K562 (cell line): Measurements from ENCODE around the gene EHD3. TPM values are rescaled to one million over a fixed set of nuclear protein-coding genes. Genes with fewer than 3 reads are reported as not detected.

ENCODE experiments used
- AFF1 ChIP-seq, 2 experiments: fragments of 450-650 bp; IDR thresholded peaks; 2 replicates each; pipeline ENCODE4 v1.6.1; 2018; ENCODE audit warnings: mild to moderate bottlenecking in 2 of 2, low read depth in 1 of 2; ENCODE audit not compliant: partially characterized antibody in 2 of 2
- BRCA1 ChIP-seq, 2 experiments: fragments of 450-650 bp in 1 of 2; sonication (generic) in 1 of 2; formaldehyde crosslinking in 1 of 2; IDR thresholded peaks; 2 replicates each; pipeline versions ENCODE4 v1.5.0 to v1.6.1; 2017 to 2020; ENCODE audit warnings: mild to moderate bottlenecking in 1 of 2, missing genetic modification reagents in 1 of 2
- CBX1 ChIP-seq: sonication (generic); IDR thresholded peaks from 2 replicates; pipeline ENCODE4 v1.6.1; 2016; ENCODE audit warnings: antibody characterized with exemption, low read depth, mild to moderate bottlenecking
- CREB3 ChIP-seq: fragments of 450-650 bp; conservative IDR thresholded peaks from 2 replicates; pipeline ENCODE4 v1.6.1; 2016; ENCODE audit warnings: missing genetic modification characterization, low read depth, mild to moderate bottlenecking, missing compliant biosample characterization, moderate library complexity
- ELF1 ChIP-seq: fragments of 200-800 bp; sonication (Bioruptor generic); IDR thresholded peaks from 2 replicates; pipeline ENCODE4 v1.6.1; 2016; ENCODE audit warnings: missing genetic modification characterization, missing compliant biosample characterization
- MEIS2 ChIP-seq: fragments of 450-650 bp; IDR thresholded peaks from 2 replicates; pipeline ENCODE4 v1.6.1; 2014; ENCODE audit warnings: mild to moderate bottlenecking; ENCODE audit not compliant: partially characterized antibody
- ZBTB8A ChIP-seq: fragments of 450-650 bp; IDR thresholded peaks from 2 replicates; pipeline ENCODE4 v1.6.1; 2018; ENCODE audit warnings: mild to moderate bottlenecking, moderate library complexity; ENCODE audit not compliant: partially characterized antibody
- ZFP36 ChIP-seq: fragments of 150-350 bp; IDR thresholded peaks from 2 replicates; pipeline ENCODE4 v1.6.1; 2018; ENCODE audit warnings: low read length, low read depth; ENCODE audit not compliant: partially characterized antibody
- ZNF12 ChIP-seq: sonication (generic); formaldehyde crosslinking; IDR thresholded peaks from 2 replicates; pipeline ENCODE4 v1.4.0; 2020; ENCODE audit warnings: mild to moderate bottlenecking, missing genetic modification reagents
- polyA plus RNA-seq, 8 experiments: library from polyadenylated mRNA; depleted of rRNA in 4 of 8; stranded (reverse) in 5 of 8; unstranded in 3 of 8; fragments of >200 nt; fragmentation: Nextera tagmentation in 2 of 8; fragmentation: Illumina TruSeq in 1 of 8; extraction: Ambion mirVana in 2 of 8; extraction: Trizol in 1 of 8; gene quantifications; 2 replicates each; pipeline versions ENCODE4 v1.2.1 to v1.2.3, GENCODE V29; 2011 to 2014; ENCODE audit warnings: inconsistent platforms in 1 of 8, missing spikeins in 1 of 8
- total RNA-seq, 7 experiments: library from RNA; depleted of rRNA in 6 of 7; stranded (reverse); fragments of >200 nt in 6 of 7; fragmentation: Illumina TruSeq in 2 of 7; extraction: Trizol in 2 of 7; gene quantifications; 2 replicates each; pipeline versions ENCODE4 v1.2.1 to v1.2.3, GENCODE V29; 2011 to 2021; ENCODE audit warnings: low replicate concordance in 1 of 7
- TF ChIP-seq, protein P1 (sequence below): IDR thresholded peaks from 2 replicates; pipeline ENCODE4 v1.6.1; 2012; ENCODE audit warnings: low read depth, low read length, improper control_type of control experiment, borderline replicate concordance

The EHD3 gene
- total and polyA plus RNA-seq, 9 of the 15 experiments (the other 6 are each of a cell fraction or from before 2014, with no cell fraction given): under 0.01 to 0.04 (median 0.03) TPM; not detected in 3

DNA sequence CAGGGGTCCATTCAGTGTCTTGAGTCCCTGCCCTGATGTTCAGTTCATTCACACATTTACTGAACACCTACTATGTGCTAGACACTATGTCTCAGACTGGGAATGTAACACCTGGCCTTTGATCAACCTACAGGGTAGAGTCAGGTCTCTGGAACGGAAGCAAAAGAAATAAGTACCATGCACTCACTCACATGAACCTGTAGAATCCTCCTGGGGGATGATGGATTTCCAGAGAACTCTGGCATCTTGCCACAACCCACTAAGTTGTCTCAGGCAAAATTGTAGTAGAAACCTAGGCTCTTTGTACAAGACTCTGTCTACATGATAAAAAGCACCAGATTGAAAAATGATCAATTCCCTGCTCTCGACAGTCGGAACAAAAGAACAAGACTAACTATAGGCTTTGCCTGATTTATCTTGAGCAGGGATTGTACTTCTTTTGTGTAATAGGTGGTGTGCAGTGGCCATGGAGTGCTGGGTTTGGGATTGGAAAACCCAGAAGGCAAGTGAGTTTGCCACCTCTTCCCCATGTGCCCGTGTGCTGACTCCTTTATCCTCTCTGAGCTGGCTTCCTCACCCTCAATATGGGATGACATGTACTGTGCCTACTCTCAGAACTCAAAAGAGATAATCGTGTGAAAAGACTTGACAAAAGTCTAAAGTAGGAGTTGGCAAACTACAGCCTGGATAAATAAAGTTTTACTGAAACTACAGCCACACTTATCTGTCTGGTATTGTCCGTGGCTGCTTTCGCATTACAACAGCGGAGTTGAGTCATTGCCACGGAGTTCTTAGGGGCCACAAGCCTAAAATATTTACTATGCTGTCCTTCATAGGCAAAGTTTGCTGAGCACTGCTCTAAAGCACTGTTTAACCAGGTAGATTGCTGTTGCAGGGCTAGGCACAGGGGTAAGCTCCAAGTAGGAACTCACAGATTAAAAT lies 21.0 kb upstream of the EHD3 start (continued):
- TF ChIP-seq, protein P1, sequence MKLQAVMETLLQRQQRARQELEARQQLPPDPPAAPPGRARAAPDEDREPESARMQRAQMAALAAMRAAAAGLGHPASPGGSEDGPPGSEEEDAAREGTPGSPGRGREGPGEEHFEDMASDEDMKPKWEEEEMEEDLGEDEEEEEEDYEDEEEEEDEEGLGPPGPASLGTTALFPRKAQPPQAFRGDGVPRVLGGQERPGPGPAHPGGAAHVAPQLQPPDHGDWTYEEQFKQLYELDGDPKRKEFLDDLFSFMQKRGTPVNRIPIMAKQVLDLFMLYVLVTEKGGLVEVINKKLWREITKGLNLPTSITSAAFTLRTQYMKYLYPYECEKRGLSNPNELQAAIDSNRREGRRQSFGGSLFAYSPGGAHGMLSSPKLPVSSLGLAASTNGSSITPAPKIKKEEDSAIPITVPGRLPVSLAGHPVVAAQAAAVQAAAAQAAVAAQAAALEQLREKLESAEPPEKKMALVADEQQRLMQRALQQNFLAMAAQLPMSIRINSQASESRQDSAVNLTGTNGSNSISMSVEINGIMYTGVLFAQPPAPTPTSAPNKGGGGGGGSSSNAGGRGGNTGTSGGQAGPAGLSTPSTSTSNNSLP: no peak
- TF ChIP-seq MEIS2: no peak
- TF ChIP-seq CBX1: no peak
- TF ChIP-seq BRCA1 (IDR thresholded peaks at IDR 0.05): no peak
- no peak for TF ChIP-seq BRCA1 (CRISPR knock-in tag; IDR thresholded peaks at IDR 0.05)
- no peak for TF ChIP-seq ZFP36
- TF ChIP-seq ZBTB8A: no peak
- no peak for TF ChIP-seq AFF1 (IDR thresholded peaks at IDR 0.05; ENCODE audit: low read depth in 1 of 2, partially characterized antibody in 2 of 2)
- no peak for TF ChIP-seq CREB3 (tag)
- no peak for TF ChIP-seq ZNF12 (CRISPR knock-in tag)
- TF ChIP-seq ELF1 (tag): no peak
